ENCODE data around the gene PDAP1.
"Not testable (repeated sequence)": the region's sequence is repeated elsewhere in the genome, so short reads cannot be mapped to it uniquely, and the experiment has no call there.

- not testable (repeated sequence) for TF ChIP-seq POLR2AphosphoS5, POLR2A, EP300 (IDR thresholded peaks at IDR 0.05)
Observed at GRCh38 chr7:99387239-99387635, 21.2 kb downstream of the PDAP1 start.
